Measurements from ENCODE around the gene ADK. TPM values are rescaled to one million over a fixed set of nuclear protein-coding genes. Genes with fewer than 3 reads are reported as not detected.
"Not testable (repeated sequence)": the region's sequence is repeated elsewhere in the genome, so short reads cannot be mapped to it uniquely, and the experiment has no call there.

Gene ADK
- total RNA-seq, 1 donor: 34.2 TPM

DNA sequence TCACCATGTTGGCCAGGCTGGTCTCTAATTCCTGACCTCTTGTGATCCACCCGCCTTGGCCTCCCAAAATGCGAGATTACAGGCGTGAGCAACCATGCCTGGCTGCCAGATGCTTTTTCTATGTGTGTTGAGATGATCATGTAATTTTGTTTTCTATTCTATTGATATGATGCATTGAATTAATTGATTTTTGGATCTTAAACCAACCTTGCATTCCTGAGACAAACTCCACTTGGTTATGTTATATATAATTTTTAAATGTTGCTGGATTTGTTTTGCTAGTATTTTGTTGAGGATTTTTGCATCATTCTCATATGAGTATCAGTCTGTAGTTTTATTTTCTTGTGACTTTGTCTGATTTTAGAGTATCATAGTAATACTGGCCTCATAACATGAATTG lies 192.8 kb downstream of the ADK start:
- no peaks in the 10 kb centered on the region for H3K4me1 ChIP-seq (ENCODE audit: insufficient read depth, low read length)
- H3K4me3 ChIP-seq (ENCODE audit: low read length): no peak overlapping the region
- peaks cover 14% of the 10 kb centered on the region for H3K9me3 ChIP-seq (ENCODE audit: low read depth, low read length)
- no peaks in the 10 kb centered on the region for H3K27me3 ChIP-seq (ENCODE audit: insufficient read depth, low read length)

GRCh38 chr10:74344306-74344705 lies 193.3 kb downstream of the ADK start:
- H3K4me3 ChIP-seq (ENCODE audit: low read length): no peak overlapping the region
- no peaks in the 10 kb centered on the region for H3K4me1 ChIP-seq (ENCODE audit: insufficient read depth, low read length)
- peaks cover 14% of the 10 kb centered on the region for H3K9me3 ChIP-seq (ENCODE audit: low read depth, low read length)
- H3K27me3 ChIP-seq (ENCODE audit: insufficient read depth, low read length): no peaks in the 10 kb centered on the region

DNA sequence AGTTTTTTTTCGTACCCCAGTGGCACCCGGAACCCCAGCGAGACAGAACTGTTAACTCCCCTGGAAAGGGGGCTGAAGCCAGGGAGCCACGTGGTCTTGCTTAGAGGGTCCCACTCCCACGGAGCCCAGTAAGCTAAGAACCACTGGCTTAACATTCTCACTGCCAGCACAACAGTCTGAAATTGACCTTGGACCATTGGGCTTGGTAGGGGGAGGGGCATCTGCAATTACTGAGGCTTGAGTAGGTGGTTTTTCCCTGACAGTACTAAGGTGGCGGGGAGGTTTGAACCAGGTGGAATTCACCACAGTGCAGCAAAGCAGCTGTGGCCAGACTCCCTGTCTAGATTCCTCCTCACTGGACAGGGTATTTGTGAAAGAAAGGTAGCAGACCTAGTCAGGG lies 196.5 kb downstream of the ADK start:
- Histone ChIP-seq H3K4me1 (ENCODE audit: insufficient read depth, low read length) (no peaks in the 10 kb centered on the region), H3K9me3 (ENCODE audit: low read depth, low read length) (peaks cover 14% of the 10 kb centered on the region)

GRCh38 chr10:74353021-74353420 lies 202.0 kb downstream of the ADK start:
- H3K4me3 ChIP-seq (ENCODE audit: low read length); H3K4me1 ChIP-seq (ENCODE audit: insufficient read depth, low read length); H3K9me3 ChIP-seq (ENCODE audit: low read depth, low read length); H3K27me3 ChIP-seq (ENCODE audit: insufficient read depth, low read length): not testable (repeated sequence)

More for the DNA sequence above, 196.5 kb downstream of the ADK start:
- Histone ChIP-seq H3K27me3 (ENCODE audit: insufficient read depth, low read length) (no peaks in the 10 kb centered on the region), H3K4me3 (ENCODE audit: low read length) (no peak overlapping the region)

- Histone ChIP-seq H3K4me1 (ENCODE audit: insufficient read depth, low read length) (no peaks in the 10 kb centered on the region), H3K9me3 (ENCODE audit: low read depth, low read length) (peaks cover 26% of the 10 kb centered on the region), H3K4me3 (ENCODE audit: low read length) (no peak overlapping the region), H3K27me3 (ENCODE audit: insufficient read depth, low read length) (no peaks in the 10 kb centered on the region)
Observed at GRCh38 chr10:74361678-74362077, 210.7 kb downstream of the ADK start.

GRCh38 chr10:74363727-74364126 lies 212.7 kb downstream of the ADK start:
- no peaks in the 10 kb centered on the region for H3K27me3 ChIP-seq (ENCODE audit: insufficient read depth, low read length)
- peaks cover 26% of the 10 kb centered on the region for H3K9me3 ChIP-seq (ENCODE audit: low read depth, low read length)
- H3K4me3 ChIP-seq (ENCODE audit: low read length): no peak overlapping the region
- H3K4me1 ChIP-seq (ENCODE audit: insufficient read depth, low read length): no peaks in the 10 kb centered on the region

- peaks cover 21% of the 10 kb centered on the region for H3K9me3 ChIP-seq (ENCODE audit: low read depth, low read length)
- no peak overlapping the region for H3K4me3 ChIP-seq (ENCODE audit: low read length)
- no peaks in the 10 kb centered on the region for H3K4me1 ChIP-seq (ENCODE audit: insufficient read depth, low read length)
- H3K27me3 ChIP-seq (ENCODE audit: insufficient read depth, low read length): no peaks in the 10 kb centered on the region
Observed at GRCh38 chr10:74365109-74365508, 214.1 kb downstream of the ADK start.

- H3K4me1 ChIP-seq (ENCODE audit: insufficient read depth, low read length): no peaks in the 10 kb centered on the region
- no peaks in the 10 kb centered on the region for H3K9me3 ChIP-seq (ENCODE audit: low read depth, low read length)
- no peaks in the 10 kb centered on the region for H3K27me3 ChIP-seq (ENCODE audit: insufficient read depth, low read length)
- no peak overlapping the region for H3K4me3 ChIP-seq (ENCODE audit: low read length)
Observed at GRCh38 chr10:74371696-74372095, 220.7 kb downstream of the ADK start.

GRCh38 chr10:74373059-74373458 lies 222.0 kb downstream of the ADK start:
- no peak overlapping the region for H3K4me3 ChIP-seq (ENCODE audit: low read length)
- no peaks in the 10 kb centered on the region for H3K27me3 ChIP-seq (ENCODE audit: insufficient read depth, low read length)
- no peaks in the 10 kb centered on the region for H3K9me3 ChIP-seq (ENCODE audit: low read depth, low read length)
- H3K4me1 ChIP-seq (ENCODE audit: insufficient read depth, low read length): no peaks in the 10 kb centered on the region

DNA sequence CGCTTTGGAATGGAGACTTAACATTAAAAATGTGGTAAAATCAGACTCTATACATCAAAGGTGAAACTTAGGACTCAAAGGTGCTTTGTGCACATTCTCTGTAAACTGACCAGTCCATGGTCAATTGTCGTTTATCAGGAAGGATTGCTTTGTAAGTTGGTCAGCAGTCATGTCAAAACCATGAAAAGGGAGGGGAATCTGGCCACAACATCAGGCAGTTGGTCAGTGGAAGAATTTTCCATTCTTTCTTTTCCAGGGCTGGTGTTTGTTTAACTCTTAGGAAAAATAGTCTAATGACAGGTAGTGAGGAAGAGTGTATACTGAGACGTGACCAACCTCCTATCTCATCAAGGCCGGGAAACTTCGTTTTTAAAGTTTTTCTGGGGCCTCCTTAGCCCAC lies 226.5 kb downstream of the ADK start:
- Histone ChIP-seq H3K4me3 (ENCODE audit: low read length) (no peak overlapping the region), H3K9me3 (ENCODE audit: low read depth, low read length) (no peaks in the 10 kb centered on the region), H3K4me1 (ENCODE audit: insufficient read depth, low read length) (no peaks in the 10 kb centered on the region), H3K27me3 (ENCODE audit: insufficient read depth, low read length) (no peaks in the 10 kb centered on the region)

- H3K9me3 ChIP-seq (ENCODE audit: low read depth, low read length): no peaks in the 10 kb centered on the region
- H3K27me3 ChIP-seq (ENCODE audit: insufficient read depth, low read length): no peaks in the 10 kb centered on the region
- no peaks in the 10 kb centered on the region for H3K4me1 ChIP-seq (ENCODE audit: insufficient read depth, low read length)
- H3K4me3 ChIP-seq (ENCODE audit: low read length): no peak overlapping the region
Observed at GRCh38 chr10:74379474-74379873, 228.5 kb downstream of the ADK start.

- H3K27me3 ChIP-seq (ENCODE audit: insufficient read depth, low read length): no peaks in the 10 kb centered on the region
- no peak overlapping the region for H3K4me3 ChIP-seq (ENCODE audit: low read length)
- H3K4me1 ChIP-seq (ENCODE audit: insufficient read depth, low read length): no peaks in the 10 kb centered on the region
- no peaks in the 10 kb centered on the region for H3K9me3 ChIP-seq (ENCODE audit: low read depth, low read length)
Observed at GRCh38 chr10:74380795-74381194, 229.8 kb downstream of the ADK start.

GRCh38 chr10:74381291-74381853 lies 230.4 kb downstream of the ADK start:
- H3K4me1 ChIP-seq (ENCODE audit: insufficient read depth, low read length): no peaks in the 10 kb centered on the region
- no peaks in the 10 kb centered on the region for H3K27me3 ChIP-seq (ENCODE audit: insufficient read depth, low read length)
- no peak overlapping the region for H3K4me3 ChIP-seq (ENCODE audit: low read length)
- H3K9me3 ChIP-seq (ENCODE audit: low read depth, low read length): no peaks in the 10 kb centered on the region

- no peak overlapping the region for H3K4me3 ChIP-seq (ENCODE audit: low read length)
- H3K27me3 ChIP-seq (ENCODE audit: insufficient read depth, low read length): no peaks in the 10 kb centered on the region
- H3K4me1 ChIP-seq (ENCODE audit: insufficient read depth, low read length): no peaks in the 10 kb centered on the region
- H3K9me3 ChIP-seq (ENCODE audit: low read depth, low read length): no peaks in the 10 kb centered on the region
Observed at GRCh38 chr10:74382663-74383062, 231.6 kb downstream of the ADK start.

DNA sequence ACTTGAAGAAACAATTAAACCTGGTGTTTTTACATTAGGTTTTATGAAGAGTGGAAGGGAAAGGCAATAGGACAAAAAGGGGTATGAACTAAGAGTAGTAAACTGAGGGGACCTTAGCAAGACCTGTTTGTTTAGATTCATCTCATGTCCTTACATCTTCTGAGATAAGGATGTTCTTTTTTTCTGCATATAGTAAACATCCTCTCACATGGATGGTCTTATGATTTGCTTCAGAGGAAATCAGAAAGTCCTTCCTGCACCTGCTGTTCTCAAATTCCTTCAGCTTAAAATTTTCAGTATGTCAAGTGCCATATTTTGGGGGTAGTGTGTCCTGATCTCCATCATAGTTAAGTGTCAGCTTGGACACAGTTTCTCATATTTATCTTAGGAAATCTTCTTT lies 232.6 kb downstream of the ADK start:
- Histone ChIP-seq H3K4me1 (ENCODE audit: insufficient read depth, low read length) (no peaks in the 10 kb centered on the region), H3K27me3 (ENCODE audit: insufficient read depth, low read length) (no peaks in the 10 kb centered on the region), H3K4me3 (ENCODE audit: low read length) (no peak overlapping the region), H3K9me3 (ENCODE audit: low read depth, low read length) (no peaks in the 10 kb centered on the region)

DNA sequence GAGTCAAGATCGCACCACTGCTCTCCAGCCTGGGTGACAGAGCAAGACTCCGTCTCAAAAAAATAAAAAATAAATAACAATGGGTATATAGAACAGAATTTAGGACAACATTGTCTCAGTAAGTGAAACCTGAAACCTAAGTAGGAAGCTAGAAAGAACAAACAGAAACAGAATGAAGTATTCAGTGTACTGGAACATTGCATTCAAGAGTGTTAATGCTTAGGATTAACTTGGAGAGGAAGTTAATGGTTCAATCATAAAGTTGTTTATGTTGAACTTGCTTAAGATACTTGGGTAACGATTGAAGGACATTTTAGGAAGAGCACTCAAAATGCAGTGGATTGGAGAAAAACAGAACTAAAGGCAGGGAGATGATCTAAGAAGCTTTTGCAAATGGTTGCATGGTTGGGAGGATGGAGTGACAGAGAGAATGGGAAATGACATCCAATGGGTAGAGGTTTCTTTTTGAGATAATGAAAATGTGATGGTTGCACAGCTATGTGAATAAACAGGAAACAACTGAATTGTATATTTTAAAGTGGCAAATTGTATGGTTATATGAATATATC lies 233.7 kb downstream of the ADK start:
- Histone ChIP-seq H3K9me3 (ENCODE audit: low read depth, low read length) (no peaks in the 10 kb centered on the region), H3K27me3 (ENCODE audit: insufficient read depth, low read length) (no peaks in the 10 kb centered on the region), H3K4me1 (ENCODE audit: insufficient read depth, low read length) (no peaks in the 10 kb centered on the region), H3K4me3 (ENCODE audit: low read length) (no peak overlapping the region)

Measured in mononuclear cell (primary cell).